CD4-positive, alpha-beta T cell (primary cell): ENCODE data around the gene BOLL. TPM values are rescaled to one million over a fixed set of nuclear protein-coding genes. Genes with fewer than 3 reads are reported as not detected.

ENCODE experiments used
- ATAC-seq: fragments of 200-7000 bp; cut with Tn5 transposase; one replicate; pipeline ENCODE4 v1.10.0; 2022; ENCODE audit warnings: mild to moderate bottlenecking; ENCODE audit not compliant: poor library complexity
- CTCF ChIA-PET: fragments of 350-600 bp; sonication (Branson Sonifier 250); formaldehyde crosslinking; loops from one replicate; lab custom pipeline; 2021; ENCODE audit warnings: antibody characterized with exemption, inconsistent platforms; lab: Charles Lee
- POLR2A ChIA-PET: fragments of 350-600 bp; sonication (Branson Sonifier 250); formaldehyde crosslinking; loops from one replicate; lab custom pipeline; 2021; ENCODE audit warnings: antibody characterized with exemption, inconsistent platforms; lab: Charles Lee
- DNase-seq, 14 experiments: peaks; one replicate each; pipeline ENCODE4 v3.0.0-alpha.2; 2013 to 2020; ENCODE audit warnings: mixed read lengths in 2 of 14
- H3K27ac ChIP-seq, 2 donors: one replicate each; pipeline versions ENCODE4 v1.5.1 to v1.7.0; 2013; ENCODE audit warnings: low read length in 2 of 2, low read depth in 1 of 2, mild to moderate bottlenecking in 1 of 2
- H3K27me3 ChIP-seq, 2 experiments: 1 replicate in 1 of 2; 2 replicates in 1 of 2; pipeline versions ENCODE4 v1.6.1 to v1.7.0; 2013; ENCODE audit warnings: low read length in 2 of 2, control low read depth in 1 of 2, mild to moderate bottlenecking in 1 of 2, moderate library complexity in 1 of 2; ENCODE audit not compliant: insufficient read depth in 2 of 2, control insufficient read depth in 1 of 2
- H3K36me3 ChIP-seq: one replicate; pipeline ENCODE4 v1.6.1; 2013; ENCODE audit warnings: low read length, control low read depth; ENCODE audit not compliant: insufficient read depth
- H3K4me1 ChIP-seq: one replicate; pipeline ENCODE4 v1.6.1; 2013; ENCODE audit warnings: low read length, control low read depth; ENCODE audit not compliant: insufficient read depth
- H3K4me3 ChIP-seq: one replicate; pipeline ENCODE4 v1.5.1; 2013; ENCODE audit warnings: mild to moderate bottlenecking, low read length, moderate library complexity
- H3K9me3 ChIP-seq, 2 experiments: 1 replicate in 1 of 2; 2 replicates in 1 of 2; pipeline versions ENCODE4 v1.6.1 to v1.7.0; 2013; ENCODE audit warnings: low read length in 2 of 2, mild to moderate bottlenecking in 2 of 2, control low read depth in 1 of 2, moderate library complexity in 1 of 2; ENCODE audit not compliant: control insufficient read depth in 1 of 2, insufficient read depth in 1 of 2
- H3K27ac Mint-ChIP-seq: one replicate; pipeline ENCODE4 v1.8.0; 2020; ENCODE audit warnings: mixed read lengths
- H3K27me3 Mint-ChIP-seq: one replicate; pipeline ENCODE4 v1.8.0; 2021; ENCODE audit warnings: mixed read lengths
- H3K36me3 Mint-ChIP-seq: one replicate; pipeline ENCODE4 v1.8.0; 2021; ENCODE audit warnings: low read depth, mixed read lengths
- H3K4me1 Mint-ChIP-seq: one replicate; pipeline ENCODE4 v1.8.0; 2021; ENCODE audit warnings: low read depth, mixed read lengths
- H3K4me3 Mint-ChIP-seq: one replicate; pipeline ENCODE4 v1.8.0; 2020; ENCODE audit warnings: mild to moderate bottlenecking, mixed read lengths
- H3K9me3 Mint-ChIP-seq: one replicate; pipeline ENCODE4 v1.8.0; 2020; ENCODE audit warnings: mixed read lengths
- CTCF ChIP-seq: fragments of 200-600 bp; IDR thresholded peaks from one replicate; pipeline ENCODE4 v1.8.0; 2022; ENCODE audit warnings: antibody characterized with exemption, mild to moderate bottlenecking
- intact Hi-C, 2 experiments: fragments of 100-400 bp; cut with DNase I in 1 of 2; cut with micrococcal nuclease in 1 of 2; formaldehyde crosslinking; loops; one replicate each; pipeline versions ENCODE4 v1.15.1 to v1.9.0; 2023 to 2025; cut with DNase I, micrococcal nuclease
- total RNA-seq, 174 experiments: library from RNA in 2 of 174; stranded (reverse) in 2 of 174; gene quantifications; one replicate each; pipeline ENCODE4 v1.2.3 and lab custom pipeline; 2021 to 2026

BOLL gene
- total RNA-seq, 2 experiments from 2014 or later: not detected

- no peaks in the 10 kb centered on the region for H3K36me3 Mint-ChIP-seq
Observed at GRCh38 chr2:197799068-197799467, 13.9 kb upstream of the BOLL start.

GRCh38 chr2:197798187-197798586, 13.1 kb upstream of the BOLL start:
- no peaks in the 10 kb centered on the region for H3K9me3 Mint-ChIP-seq
- H3K27ac Mint-ChIP-seq: no peak overlapping the region
- no peak for TF ChIP-seq CTCF
- ChIA-PET CTCF (no interaction called here), POLR2A (no interaction called here)
- peaks cover 16% of the 10 kb centered on the region for H3K27me3 Mint-ChIP-seq
- H3K27me3 ChIP-seq: peaks cover 0 to 4% of the 10 kb centered on the region in 2 experiments
- no peaks in the 10 kb centered on the region for H3K36me3 ChIP-seq
- no peak for DNase-seq
- H3K9me3 ChIP-seq: peaks cover 0 to 4% of the 10 kb centered on the region in 2 experiments
- H3K27ac ChIP-seq: no peak overlapping the region
- H3K4me3 Mint-ChIP-seq: no peak overlapping the region
- H3K4me1 Mint-ChIP-seq: peaks cover 5% of the 10 kb centered on the region
- H3K4me3 ChIP-seq: no peak overlapping the region
- intact Hi-C loops: loop anchor here in 1 of 2 experiments (10.0 kb wide), 1 partner anchor 1667 kb away; no protein-coding TSS in a partner anchor
- peaks cover 2% of the 10 kb centered on the region for H3K4me1 ChIP-seq
- no peaks in the 10 kb centered on the region for H3K36me3 Mint-ChIP-seq
- no peak for ATAC-seq

More at GRCh38 chr2:197799068-197799467, 13.9 kb upstream of the BOLL start:
- ATAC-seq (no peak), DNase-seq (no peak)
- Histone ChIP-seq H3K4me1 (peaks cover 8% of the 10 kb centered on the region), H3K36me3 (no peaks in the 10 kb centered on the region), H3K27ac (no peak overlapping the region), H3K9me3 (peaks cover 0 to 4% of the 10 kb centered on the region in 2 experiments), H3K27me3 (no peaks in the 10 kb centered on the region), H3K4me3 (no peak overlapping the region)
- H3K4me1 Mint-ChIP-seq: peaks cover 11% of the 10 kb centered on the region
- H3K27me3 Mint-ChIP-seq: peaks cover 10% of the 10 kb centered on the region
- POLR2A ChIA-PET: no interaction called here
- H3K9me3 Mint-ChIP-seq: no peaks in the 10 kb centered on the region
- H3K27ac Mint-ChIP-seq: no peak overlapping the region
- TF ChIP-seq CTCF: no peak
- no peak overlapping the region for H3K4me3 Mint-ChIP-seq
- CTCF ChIA-PET: interaction anchor here (0.7 kb wide), 1 partner anchor 1154 kb away, joined by 3 read pairs; no protein-coding TSS in a partner anchor
- intact Hi-C loops: loop anchor here in 1 of 2 experiments (10.0 kb wide), 1 partner anchor 1666 kb away; no protein-coding TSS in a partner anchor

- Mint-ChIP-seq H3K36me3 (no peaks in the 10 kb centered on the region), H3K9me3 (no peaks in the 10 kb centered on the region), H3K4me1 (no peaks in the 10 kb centered on the region), H3K4me3 (no peak overlapping the region), H3K27ac (no peak overlapping the region), H3K27me3 (peaks cover 40% of the 10 kb centered on the region)
- Histone ChIP-seq H3K4me1 (no peaks in the 10 kb centered on the region), H3K27me3 (peaks cover 0 to 10% of the 10 kb centered on the region in 2 experiments), H3K9me3 (peaks cover 0 to 4% of the 10 kb centered on the region in 2 experiments), H3K36me3 (no peaks in the 10 kb centered on the region), H3K4me3 (no peak overlapping the region), H3K27ac (no peak overlapping the region)
- intact Hi-C loops: loop anchor here in 1 of 2 experiments (10.0 kb wide), 1 partner anchor 1670 kb away; no protein-coding TSS in a partner anchor
- CTCF ChIA-PET: interaction anchor here (1.1 kb wide), 1 partner anchor 501 kb away, joined by 3 read pairs; no protein-coding TSS in a partner anchor
- no peak for TF ChIP-seq CTCF
- DNase-seq: no peak
- no peak for ATAC-seq
- POLR2A ChIA-PET: no interaction called here
Observed at GRCh38 chr2:197795277-197795676, 10.2 kb upstream of the BOLL start.
